Peyer's patch (tissue), 4 donors: Measurements from ENCODE around the gene MASP1.

Experiments used
- CTCF ChIP-seq, 6 experiments: fragments of 450-650 bp in 4 of 6; fragments of 200-600 bp in 2 of 6; sonication (generic) in 1 of 6; IDR thresholded peaks; one replicate each; pipeline ENCODE4 v1.5.1; 2017 to 2019; ENCODE audit warnings: antibody characterized with exemption in 6 of 6, mild to moderate bottlenecking in 3 of 6, moderate library complexity in 1 of 6
- POLR2A ChIP-seq, 2 donors: fragments of 450-650 bp; IDR thresholded peaks; one replicate each; pipeline ENCODE4 v1.5.1; 2017; ENCODE audit warnings: antibody characterized with exemption in 2 of 2, mild to moderate bottlenecking in 2 of 2, moderate library complexity in 2 of 2

GRCh38 chr3:187196573-187197334 lies 94.8 kb downstream of the MASP1 start:
- TF ChIP-seq CTCF (IDR thresholded peaks at IDR 0.05) (no peak), POLR2A (IDR thresholded peaks at IDR 0.05) (no peak)
